T-helper 9 cell (primary cell): Measurements from ENCODE around the gene RNF187.
A peak's percentile ranks its signal among the peaks of the same experiment; 100 is the strongest.

Experiments
- DNase-seq: peaks from one replicate; pipeline ENCODE4 v3.0.0-alpha.2; 2020

The RNF187 gene

GRCh38 chr1:228511546-228512445 lies 24.6 kb downstream of the RNF187 start:
- no peak for DNase-seq

- no peak for DNase-seq
Observed at GRCh38 chr1:228512781-228513198, 25.6 kb downstream of the RNF187 start.

- no peak for DNase-seq
Observed at GRCh38 chr1:228513236-228513900, 26.2 kb downstream of the RNF187 start.

- no peak for DNase-seq
Observed at GRCh38 chr1:228514421-228514820, 27.2 kb downstream of the RNF187 start.

- DNase-seq, result peak; percentile 26
Observed at GRCh38 chr1:228515200-228515834, 28.1 kb downstream of the RNF187 start.

GRCh38 chr1:228517655-228518054 lies 30.5 kb downstream of the RNF187 start:
- DNase-seq, result no peak

GRCh38 chr1:228527596-228527995 lies 40.4 kb downstream of the RNF187 start:
- no peak for DNase-seq

- DNase-seq, result no peak
Observed at GRCh38 chr1:228528612-228529011, 41.4 kb downstream of the RNF187 start.

GRCh38 chr1:228530086-228530758 lies 43.0 kb downstream of the RNF187 start:
- DNase-seq, result no peak

- no peak for DNase-seq
Observed at GRCh38 chr1:228530951-228531731, 44.0 kb downstream of the RNF187 start.

- no peak for DNase-seq
Observed at GRCh38 chr1:228538831-228539230, 51.6 kb downstream of the RNF187 start.

- no peak for DNase-seq
Observed at GRCh38 chr1:228540161-228540917, 53.2 kb downstream of the RNF187 start.

- no peak for DNase-seq
Observed at GRCh38 chr1:228541725-228542124, 54.5 kb downstream of the RNF187 start.

GRCh38 chr1:228542376-228542775 lies 55.2 kb downstream of the RNF187 start:
- no peak for DNase-seq

GRCh38 chr1:228542981-228543380 lies 55.8 kb downstream of the RNF187 start:
- DNase-seq, result no peak

- no peak for DNase-seq
Observed at GRCh38 chr1:228543396-228543795, 56.2 kb downstream of the RNF187 start.

- no peak for DNase-seq
Observed at GRCh38 chr1:228544021-228544850, 57.1 kb downstream of the RNF187 start.

GRCh38 chr1:228544921-228545591 lies 57.9 kb downstream of the RNF187 start:
- DNase-seq, result no peak
